K562 (cell line): ENCODE data around the gene DCPS. TPM values are rescaled to one million over a fixed set of nuclear protein-coding genes. Genes with fewer than 3 reads are reported as not detected.

ENCODE experiments used
- ATAC-seq: fragments of 200-7000 bp; cut with Tn5 transposase; 3 replicates; pipeline ENCODE4 v1.9.1; 2020; ENCODE audit warnings: moderate library complexity
- BruUV-seq: library from RNA; stranded (reverse); fragments of 400-500 nt; replicated peaks from 2 replicates; lab custom pipeline; 2021; lab: Mats Ljungman, UMichigan
- CTCF ChIA-PET: fragments of 300-600 bp; formaldehyde crosslinking; extraction: SDS; loops from one replicate; lab custom pipeline; 2021; ENCODE audit warnings: low intra/inter-chr PET ratio; lab: Yijun Ruan, JAX
- POLR2A ChIA-PET: fragments of 300-600, 350-650 bp; sonication (Branson Sonifier 250); formaldehyde crosslinking; extraction: SDS; loops from one replicate; lab custom pipeline; 2021; ENCODE audit warnings: antibody characterized with exemption, inconsistent platforms; lab: Yijun Ruan, JAX
- DNase-seq, 4 experiments: peaks; one replicate each; pipeline versions ENCODE4 v3.0.0 to v3.0.0-alpha.2; 2011 to 2018; ENCODE audit warnings: low spot score in 3 of 4, mixed read lengths in 3 of 4; ENCODE audit errors: extremely low read depth in 1 of 4
- FAIRE-seq: peaks from 2 replicates; lab custom pipeline; 2011; peaks lifted over from hg19 to GRCh38; lab: Jason Lieb, UNC
- H2AFZ ChIP-seq: 2 replicates; pipeline ENCODE4 v1.6.0; 2011; ENCODE audit warnings: low read depth, low read length, control low read depth, inconsistent platforms
- H3K27ac ChIP-seq: fragments of 200-600 bp; 3 replicates; pipeline ENCODE4 v1.8.0; 2011; ENCODE audit warnings: low read depth, mild to moderate bottlenecking, control low read depth, inconsistent platforms, low read length, moderate library complexity, mixed read lengths; ENCODE audit errors: extremely low read depth
- H3K27me3 ChIP-seq, 2 experiments: fragments of 300-600 bp in 1 of 2; 2 replicates in 1 of 2; 3 replicates in 1 of 2; pipeline versions ENCODE4 v1.6.0 to v1.8.0; 2011; ENCODE audit warnings: inconsistent platforms in 2 of 2, low read length in 2 of 2, mild to moderate bottlenecking in 1 of 2, mixed read lengths in 1 of 2, moderate library complexity in 1 of 2; ENCODE audit not compliant: control insufficient read depth in 2 of 2, insufficient read depth in 2 of 2
- H3K36me3 ChIP-seq: fragments of 300-600 bp; 3 replicates; pipeline ENCODE4 v1.8.0; 2011; ENCODE audit warnings: mild to moderate bottlenecking, low read length, inconsistent platforms; ENCODE audit not compliant: control insufficient read depth, insufficient read depth
- H3K4me1 ChIP-seq, 2 experiments: fragments of 200-600 bp in 1 of 2; replicated peaks in 1 of 2; 2 replicates in 1 of 2; 3 replicates in 1 of 2; pipeline versions ENCODE4 v1.5.1 to v1.8.0; 2011; ENCODE audit warnings: inconsistent platforms in 2 of 2, low read length in 2 of 2, mild to moderate bottlenecking in 1 of 2, mixed read lengths in 1 of 2, moderate library complexity in 1 of 2; ENCODE audit not compliant: control insufficient read depth in 2 of 2, insufficient read depth in 2 of 2
- H3K4me2 ChIP-seq: 2 replicates; pipeline ENCODE4 v1.6.1; 2011; ENCODE audit warnings: low read length, control low read depth, inconsistent platforms, mixed read lengths; ENCODE audit not compliant: insufficient read depth
- H3K4me3 ChIP-seq: fragments of 200-600 bp; sonication (generic), shearing (Covaris generic); 2 replicates; pipeline ENCODE4 v1.5.1; 2016; ENCODE audit warnings: control low read depth, inconsistent platforms
- H3K79me2 ChIP-seq: fragments of 200-600 bp; 3 replicates; pipeline ENCODE4 v1.8.0; 2011; ENCODE audit warnings: low read length, inconsistent platforms; ENCODE audit not compliant: control insufficient read depth, insufficient read depth
- H3K9ac ChIP-seq, 2 experiments: 2 replicates each; pipeline versions ENCODE4 v1.6.0 to v1.6.1; 2011; ENCODE audit warnings: low read depth in 2 of 2, low read length in 2 of 2, control low read depth in 1 of 2, inconsistent platforms in 1 of 2, mild to moderate bottlenecking in 1 of 2, mixed read lengths in 1 of 2; ENCODE audit not compliant: insufficient read depth in 1 of 2
- H3K9me1 ChIP-seq: one replicate; pipeline ENCODE4 v1.6.0; 2011; ENCODE audit warnings: inconsistent platforms, mild to moderate bottlenecking, low read length, moderate library complexity; ENCODE audit not compliant: control insufficient read depth, insufficient read depth
- H3K9me3 ChIP-seq: replicated peaks from 2 replicates; pipeline ENCODE4 v1.5.1; 2011; ENCODE audit warnings: low read depth, low read length, inconsistent platforms; ENCODE audit not compliant: control insufficient read depth, insufficient read depth
- H4K20me1 ChIP-seq: replicated peaks from 2 replicates; pipeline ENCODE4 v1.6.1; 2011; ENCODE audit warnings: low read length, inconsistent platforms, mixed read lengths; ENCODE audit not compliant: control insufficient read depth, insufficient read depth
- BCOR ChIP-seq: fragments of 450-650 bp; IDR thresholded peaks from 2 replicates; pipeline ENCODE4 v1.6.1; 2016
- BRCA1 ChIP-seq, 2 experiments: fragments of 450-650 bp in 1 of 2; sonication (generic) in 1 of 2; formaldehyde crosslinking in 1 of 2; IDR thresholded peaks; 2 replicates each; pipeline versions ENCODE4 v1.5.0 to v1.6.1; 2017 to 2020; ENCODE audit warnings: mild to moderate bottlenecking in 1 of 2, missing genetic modification reagents in 1 of 2
- CBX1 ChIP-seq: sonication (generic); IDR thresholded peaks from 2 replicates; pipeline ENCODE4 v1.6.1; 2016; ENCODE audit warnings: antibody characterized with exemption, low read depth, mild to moderate bottlenecking
- HCFC1 ChIP-seq: IDR thresholded peaks from 2 replicates; pipeline ENCODE4 v1.6.1; 2012; ENCODE audit warnings: low read depth, low read length, improper control_type of control experiment
- MIER1 ChIP-seq: fragments of 450-650 bp; IDR thresholded peaks from 2 replicates; pipeline ENCODE4 v1.6.1; 2016; ENCODE audit warnings: antibody characterized with exemption, mild to moderate bottlenecking, low read depth
- NRF1 ChIP-seq, 2 experiments: fragments of 450-650 bp; IDR thresholded peaks in 1 of 2; conservative IDR thresholded peaks in 1 of 2; 2 replicates each; pipeline ENCODE4 v1.6.1; 2014; ENCODE audit warnings: mild to moderate bottlenecking in 2 of 2
- RAD51 ChIP-seq: fragments of 450-650 bp; IDR thresholded peaks from 2 replicates; pipeline ENCODE4 v1.7.1; 2016; ENCODE audit warnings: low read depth, mild to moderate bottlenecking, borderline replicate concordance
- STAT5A ChIP-seq: IDR thresholded peaks from 2 replicates; pipeline ENCODE4 v1.6.1; 2012; ENCODE audit warnings: low read length, inconsistent platforms, borderline replicate concordance
- ZNF12 ChIP-seq: sonication (generic); formaldehyde crosslinking; IDR thresholded peaks from 2 replicates; pipeline ENCODE4 v1.4.0; 2020; ENCODE audit warnings: mild to moderate bottlenecking, missing genetic modification reagents
- ZNF224 ChIP-seq: sonication (generic); formaldehyde crosslinking; IDR thresholded peaks from 2 replicates; pipeline ENCODE4 v1.8.0; 2022; ENCODE audit warnings: mild to moderate bottlenecking, missing genetic modification reagents
- ZNF785 ChIP-seq: fragments of 250-450 bp; sonication (Bioruptor Pico); IDR thresholded peaks from 2 replicates; pipeline ENCODE4 v1.4.0; 2020; ENCODE audit warnings: mild to moderate bottlenecking
- WGBS: fragments of 100-300 bp; shearing (Covaris generic); methylation state at CpG from one replicate; pipeline ENCODE4 v1.1.6; 2016; ENCODE audit warnings: low coverage, mixed read lengths; ENCODE audit not compliant: insufficient coverage; ENCODE audit errors: missing lambda C conversion rate; 5-methylcytosine and 5-hydroxymethylcytosine counted together
- in situ Hi-C: fragments of 300-500 bp; cut with MboI; formaldehyde crosslinking; loops from 4 replicates; pipeline ENCODE4 v1.15.0; 2018; ENCODE audit warnings: inconsistent platforms, mixed read lengths
- intact Hi-C: fragments of 100-400 bp; cut with micrococcal nuclease; formaldehyde crosslinking; loops from 2 replicates; pipeline ENCODE4 v1.14.2; 2022
- polyA plus RNA-seq, 8 experiments: library from polyadenylated mRNA; depleted of rRNA in 4 of 8; stranded (reverse) in 5 of 8; unstranded in 3 of 8; fragments of >200 nt; fragmentation: Nextera tagmentation in 2 of 8; fragmentation: Illumina TruSeq in 1 of 8; extraction: Ambion mirVana in 2 of 8; extraction: Trizol in 1 of 8; gene quantifications; 2 replicates each; pipeline versions ENCODE4 v1.2.1 to v1.2.3, GENCODE V29; 2011 to 2014; ENCODE audit warnings: inconsistent platforms in 1 of 8, missing spikeins in 1 of 8
- total RNA-seq, 7 experiments: library from RNA; depleted of rRNA in 6 of 7; stranded (reverse); fragments of >200 nt in 6 of 7; fragmentation: Illumina TruSeq in 2 of 7; extraction: Trizol in 2 of 7; gene quantifications; 2 replicates each; pipeline versions ENCODE4 v1.2.1 to v1.2.3, GENCODE V29; 2011 to 2021; ENCODE audit warnings: low replicate concordance in 1 of 7
- TF ChIP-seq, protein P1 (sequence below): fragments of 450-650 bp; IDR thresholded peaks from 2 replicates; pipeline ENCODE4 v1.6.1; 2016; ENCODE audit warnings: low read depth, mild to moderate bottlenecking, moderate library complexity
- TF ChIP-seq, protein P2 (sequence below): fragments of 450-650 bp; IDR thresholded peaks from 2 replicates; pipeline ENCODE4 v1.6.1; 2016; ENCODE audit warnings: low read depth
- TF ChIP-seq, protein P3 (sequence below): fragments of 250-450 bp; sonication (Bioruptor Pico); IDR thresholded peaks from 2 replicates; pipeline ENCODE4 v1.5.0; 2020; ENCODE audit warnings: mild to moderate bottlenecking

Gene DCPS
- total and polyA plus RNA-seq, 9 of the 15 experiments (the other 6 are each of a cell fraction or from before 2014, with no cell fraction given) = 8.7 to 38.1 (median 17.9) TPM

DNA sequence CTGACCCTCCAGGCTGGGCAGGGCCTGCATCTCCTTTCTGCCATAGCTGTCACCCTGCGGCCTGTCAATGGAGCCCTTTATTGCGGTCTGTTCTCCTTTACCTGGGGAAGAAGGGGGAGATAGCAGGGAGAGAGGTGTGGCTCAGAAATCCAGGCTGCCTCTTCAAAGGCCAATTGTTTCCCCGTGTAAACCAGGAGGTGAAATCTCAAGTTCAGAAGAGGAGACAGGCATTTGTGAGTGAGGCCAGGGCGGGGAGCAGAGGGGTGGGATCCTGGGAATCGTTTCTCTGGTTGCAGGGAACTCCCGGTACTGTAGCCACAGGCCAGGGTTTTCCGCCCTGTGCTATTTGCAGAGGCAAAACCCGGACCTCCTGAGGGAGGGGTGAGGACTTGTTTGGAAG, 9.1 kb downstream of the DCPS start:
- CTCF ChIA-PET = no interaction called here
- TF ChIP-seq, protein P1, sequence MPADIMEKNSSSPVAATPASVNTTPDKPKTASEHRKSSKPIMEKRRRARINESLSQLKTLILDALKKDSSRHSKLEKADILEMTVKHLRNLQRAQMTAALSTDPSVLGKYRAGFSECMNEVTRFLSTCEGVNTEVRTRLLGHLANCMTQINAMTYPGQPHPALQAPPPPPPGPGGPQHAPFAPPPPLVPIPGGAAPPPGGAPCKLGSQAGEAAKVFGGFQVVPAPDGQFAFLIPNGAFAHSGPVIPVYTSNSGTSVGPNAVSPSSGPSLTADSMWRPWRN = no peak
- TF ChIP-seq ZNF785 (CRISPR knock-in tag) (no peak), CBX1 (no peak), ZNF224 (CRISPR knock-in tag) (no peak), BRCA1 (IDR thresholded peaks at IDR 0.05) (no peak), BRCA1 (CRISPR knock-in tag; IDR thresholded peaks at IDR 0.05) (no peak), ZNF12 (CRISPR knock-in tag) (no peak), STAT5A (no peak), HCFC1 (no peak), NRF1 (conservative IDR thresholded peaks at IDR 0.05 in 1 of 2, IDR thresholded peaks at IDR 0.05 in 1 of 2) (no peak), MIER1 (no peak), RAD51 (no peak), BCOR (no peak)
- TF ChIP-seq, protein P2, sequence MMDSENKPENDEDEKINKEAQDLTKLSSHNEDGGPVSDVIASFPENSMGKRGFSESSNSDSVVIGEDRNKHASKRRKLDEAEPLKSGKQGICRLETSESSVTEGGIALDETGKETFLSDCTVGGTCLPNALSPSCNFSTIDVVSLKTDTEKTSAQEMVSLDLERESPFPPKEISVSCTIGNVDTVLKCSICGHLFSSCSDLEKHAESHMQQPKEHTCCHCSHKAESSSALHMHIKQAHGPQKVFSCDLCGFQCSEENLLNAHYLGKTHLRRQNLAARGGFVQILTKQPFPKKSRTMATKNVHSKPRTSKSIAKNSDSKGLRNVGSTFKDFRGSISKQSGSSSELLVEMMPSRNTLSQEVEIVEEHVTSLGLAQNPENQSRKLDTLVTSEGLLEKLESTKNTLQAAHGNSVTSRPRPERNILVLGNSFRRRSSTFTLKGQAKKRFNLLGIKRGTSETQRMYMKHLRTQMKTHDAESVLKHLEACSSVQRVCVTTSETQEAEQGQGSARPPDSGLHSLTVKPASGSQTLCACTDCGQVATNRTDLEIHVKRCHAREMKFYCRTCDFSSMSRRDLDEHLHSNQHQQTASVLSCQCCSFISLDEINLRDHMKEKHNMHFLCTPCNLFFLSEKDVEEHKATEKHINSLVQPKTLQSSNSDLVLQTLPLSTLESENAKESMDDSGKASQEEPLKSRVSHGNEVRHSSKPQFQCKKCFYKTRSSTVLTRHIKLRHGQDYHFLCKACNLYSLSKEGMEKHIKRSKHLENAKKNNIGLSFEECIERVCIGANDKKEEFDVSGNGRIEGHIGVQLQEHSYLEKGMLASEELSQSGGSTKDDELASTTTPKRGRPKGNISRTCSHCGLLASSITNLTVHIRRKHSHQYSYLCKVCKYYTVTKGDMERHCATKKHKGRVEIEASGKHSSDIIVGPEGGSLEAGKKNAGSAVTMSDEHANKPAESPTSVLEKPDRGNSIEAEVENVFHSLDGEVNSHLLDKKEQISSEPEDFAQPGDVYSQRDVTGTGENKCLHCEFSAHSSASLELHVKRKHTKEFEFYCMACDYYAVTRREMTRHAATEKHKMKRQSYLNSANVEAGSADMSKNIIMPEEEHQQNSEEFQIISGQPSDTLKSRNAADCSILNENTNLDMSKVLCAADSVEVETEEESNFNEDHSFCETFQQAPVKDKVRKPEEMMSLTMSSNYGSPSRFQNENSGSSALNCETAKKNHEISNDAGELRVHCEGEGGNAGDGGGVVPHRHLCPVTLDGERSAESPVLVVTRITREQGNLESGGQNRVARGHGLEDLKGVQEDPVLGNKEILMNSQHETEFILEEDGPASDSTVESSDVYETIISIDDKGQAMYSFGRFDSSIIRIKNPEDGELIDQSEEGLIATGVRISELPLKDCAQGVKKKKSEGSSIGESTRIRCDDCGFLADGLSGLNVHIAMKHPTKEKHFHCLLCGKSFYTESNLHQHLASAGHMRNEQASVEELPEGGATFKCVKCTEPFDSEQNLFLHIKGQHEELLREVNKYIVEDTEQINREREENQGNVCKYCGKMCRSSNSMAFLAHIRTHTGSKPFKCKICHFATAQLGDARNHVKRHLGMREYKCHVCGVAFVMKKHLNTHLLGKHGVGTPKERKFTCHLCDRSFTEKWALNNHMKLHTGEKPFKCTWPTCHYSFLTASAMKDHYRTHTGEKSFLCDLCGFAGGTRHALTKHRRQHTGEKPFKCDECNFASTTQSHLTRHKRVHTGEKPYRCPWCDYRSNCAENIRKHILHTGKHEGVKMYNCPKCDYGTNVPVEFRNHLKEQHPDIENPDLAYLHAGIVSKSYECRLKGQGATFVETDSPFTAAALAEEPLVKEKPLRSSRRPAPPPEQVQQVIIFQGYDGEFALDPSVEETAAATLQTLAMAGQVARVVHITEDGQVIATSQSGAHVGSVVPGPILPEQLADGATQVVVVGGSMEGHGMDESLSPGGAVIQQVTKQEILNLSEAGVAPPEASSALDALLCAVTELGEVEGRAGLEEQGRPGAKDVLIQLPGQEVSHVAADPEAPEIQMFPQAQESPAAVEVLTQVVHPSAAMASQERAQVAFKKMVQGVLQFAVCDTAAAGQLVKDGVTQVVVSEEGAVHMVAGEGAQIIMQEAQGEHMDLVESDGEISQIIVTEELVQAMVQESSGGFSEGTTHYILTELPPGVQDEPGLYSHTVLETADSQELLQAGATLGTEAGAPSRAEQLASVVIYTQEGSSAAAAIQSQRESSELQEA = no peak
- TF ChIP-seq, protein P3, sequence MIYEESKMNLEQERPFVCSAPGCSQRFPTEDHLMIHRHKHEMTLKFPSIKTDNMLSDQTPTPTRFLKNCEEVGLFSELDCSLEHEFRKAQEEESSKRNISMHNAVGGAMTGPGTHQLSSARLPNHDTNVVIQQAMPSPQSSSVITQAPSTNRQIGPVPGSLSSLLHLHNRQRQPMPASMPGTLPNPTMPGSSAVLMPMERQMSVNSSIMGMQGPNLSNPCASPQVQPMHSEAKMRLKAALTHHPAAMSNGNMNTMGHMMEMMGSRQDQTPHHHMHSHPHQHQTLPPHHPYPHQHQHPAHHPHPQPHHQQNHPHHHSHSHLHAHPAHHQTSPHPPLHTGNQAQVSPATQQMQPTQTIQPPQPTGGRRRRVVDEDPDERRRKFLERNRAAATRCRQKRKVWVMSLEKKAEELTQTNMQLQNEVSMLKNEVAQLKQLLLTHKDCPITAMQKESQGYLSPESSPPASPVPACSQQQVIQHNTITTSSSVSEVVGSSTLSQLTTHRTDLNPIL (CRISPR knock-in tag) = no peak

More for the DNA sequence above, 9.1 kb downstream of the DCPS start:
- H3K27me3 ChIP-seq = no peaks in the 10 kb centered on the region
- H3K4me3 ChIP-seq = no peak overlapping the region
- no peaks in the 10 kb centered on the region; the same call in 1 of the 2 replicates for H4K20me1 ChIP-seq
- no peaks in the 10 kb centered on the region; a peak in 1 of 5 replicates for H3K4me1 ChIP-seq
- H3K79me2 ChIP-seq = no peaks in the 10 kb centered on the region
- no peak overlapping the region for H3K27ac ChIP-seq
- in situ Hi-C loops (loop anchor here (25.0 kb wide), 2 partner anchors 99 to 674 kb away; no protein-coding TSS in a partner anchor), intact Hi-C loops (loop anchor here (5.0 kb wide), 1 partner anchor 109 kb away; no protein-coding TSS in a partner anchor)
- no peak for FAIRE-seq
- no peak for DNase-seq
- POLR2A ChIA-PET = interaction anchor here (0.7 to 1.3 kb wide), 3 partner anchors 9 to 75 kb away, joined by 3 to 4 read pairs (median 4); partner anchors contain the start of gene DCPS
- H2AFZ ChIP-seq = no peak overlapping the region
- no TSS peak for BruUV-seq
- H3K9me3 ChIP-seq = no peaks in the 10 kb centered on the region
- no peak for ATAC-seq
- no peaks in the 10 kb centered on the region for H3K9me1 ChIP-seq
- no peak overlapping the region for H3K9ac ChIP-seq
- H3K4me2 ChIP-seq = no peak overlapping the region
- peaks cover 8% of the 10 kb centered on the region; the same call in 2 of the 3 replicates for H3K36me3 ChIP-seq
- WGBS = 71% methylated on average over 8 of the region's 8 CpGs
